ENCODE data around the gene ARHGAP42.

ARHGAP42 gene

DNA sequence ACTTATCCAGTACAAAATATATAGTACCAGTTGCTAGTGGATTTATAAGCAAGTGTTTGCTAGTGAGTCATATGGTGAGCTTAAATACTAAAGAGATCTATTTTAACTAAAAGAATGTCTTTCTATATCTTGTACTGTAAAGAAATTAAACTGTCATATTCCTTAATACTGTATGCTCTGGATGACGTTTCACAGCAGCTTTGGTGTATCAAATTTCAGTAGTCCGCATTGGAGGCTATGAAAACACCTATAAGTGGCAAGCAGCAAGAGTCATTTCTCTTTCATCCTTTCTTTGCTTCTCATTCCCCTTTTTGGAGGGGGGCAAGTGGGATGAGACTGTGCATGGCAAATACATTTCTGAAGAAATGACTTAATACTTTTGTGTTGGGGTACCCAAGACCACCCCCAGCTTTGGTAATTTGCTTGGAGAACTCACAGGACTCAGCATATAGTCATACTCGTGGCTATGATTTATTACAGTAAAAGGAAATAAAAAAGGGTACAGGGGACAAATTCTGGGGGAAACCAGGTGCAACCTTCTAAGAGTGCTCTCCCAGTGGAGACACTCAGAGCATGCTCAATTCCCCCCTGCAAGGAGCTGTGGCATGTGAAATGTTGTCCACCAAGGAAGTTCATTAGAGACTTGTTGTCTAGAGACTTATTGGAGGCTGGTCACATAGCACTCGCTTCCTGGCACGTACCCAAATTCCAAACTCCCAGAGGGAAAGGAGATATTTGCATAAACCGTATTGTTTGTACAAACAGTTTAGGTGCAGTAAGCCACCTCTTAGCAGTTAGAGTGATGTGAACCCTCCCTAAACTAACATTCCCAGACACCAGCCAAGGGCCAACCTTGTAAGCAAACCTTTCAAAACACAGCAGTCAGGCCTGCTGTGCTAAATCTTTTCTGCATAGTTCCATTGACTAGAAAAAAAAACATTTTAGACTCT is 231.7 kb downstream of the ARHGAP42 start:
- DNase-seq (ENCODE audit: low read depth, low spot score) = peak; percentile 95

GRCh38 chr11:100920593-100920992 is 233.5 kb downstream of the ARHGAP42 start:
- no peak for DNase-seq (ENCODE audit: low read depth, low spot score)

DNA sequence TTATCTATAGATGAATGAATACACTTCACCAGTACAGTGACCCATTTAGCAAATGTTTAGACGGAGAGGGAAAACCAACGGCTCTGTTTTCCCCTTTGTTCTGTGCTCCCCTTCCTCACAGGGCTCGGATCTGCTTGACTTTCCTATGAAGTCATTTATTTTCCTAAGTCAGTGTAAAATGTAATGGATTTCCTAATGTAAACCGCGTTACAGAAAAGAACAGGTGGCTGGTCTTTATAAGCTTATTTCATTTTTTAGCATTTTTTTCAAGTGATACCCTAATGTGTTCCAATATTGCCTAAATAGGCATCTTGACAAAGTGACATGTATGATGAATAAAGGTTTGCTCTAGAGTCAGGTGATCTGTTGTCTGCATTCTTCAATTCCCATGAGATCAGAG is 235.0 kb downstream of the ARHGAP42 start:
- DNase-seq (ENCODE audit: low read depth, low spot score) = no peak

DNA sequence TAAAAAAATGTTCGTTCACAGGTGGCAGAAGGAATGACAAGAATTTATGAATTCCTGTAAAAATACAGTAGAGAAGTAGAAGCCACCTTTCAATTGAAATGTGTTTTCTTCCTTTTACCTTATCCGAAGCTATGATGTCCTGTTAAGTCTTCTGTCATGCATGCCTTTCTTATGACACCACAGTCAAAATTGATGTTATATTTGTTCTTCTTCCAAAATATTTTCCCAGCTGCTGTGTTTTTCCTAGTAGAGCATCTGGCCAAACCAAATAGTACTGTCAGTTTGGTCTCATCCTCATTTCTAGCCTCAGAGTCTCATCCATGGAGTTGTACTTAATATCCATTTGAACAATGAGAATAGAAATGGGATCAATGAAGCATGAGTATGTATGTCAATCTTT is 236.5 kb downstream of the ARHGAP42 start:
- DNase-seq (ENCODE audit: low read depth, low spot score) = no peak

DNA sequence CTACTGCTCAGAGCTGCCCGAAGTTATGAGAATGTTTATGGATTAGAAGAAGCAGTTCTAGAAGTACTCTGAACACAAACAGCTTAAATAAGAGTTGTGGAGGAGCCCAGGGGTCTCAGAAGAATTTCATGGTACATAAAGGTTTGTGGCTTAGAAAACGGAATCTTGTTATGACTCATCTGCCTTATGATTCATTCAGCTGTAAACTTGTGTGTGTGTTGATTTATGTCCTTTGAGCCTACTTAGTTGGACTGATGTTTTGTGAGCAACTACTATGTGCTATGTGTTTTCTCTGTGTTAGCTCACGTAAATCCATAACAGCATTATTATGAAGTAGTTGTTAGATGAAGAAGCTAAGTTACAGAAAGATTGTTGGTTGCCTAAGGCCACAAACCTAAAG is 238.8 kb downstream of the ARHGAP42 start:
- DNase-seq (ENCODE audit: low read depth, low spot score) = peak; percentile 66

DNA sequence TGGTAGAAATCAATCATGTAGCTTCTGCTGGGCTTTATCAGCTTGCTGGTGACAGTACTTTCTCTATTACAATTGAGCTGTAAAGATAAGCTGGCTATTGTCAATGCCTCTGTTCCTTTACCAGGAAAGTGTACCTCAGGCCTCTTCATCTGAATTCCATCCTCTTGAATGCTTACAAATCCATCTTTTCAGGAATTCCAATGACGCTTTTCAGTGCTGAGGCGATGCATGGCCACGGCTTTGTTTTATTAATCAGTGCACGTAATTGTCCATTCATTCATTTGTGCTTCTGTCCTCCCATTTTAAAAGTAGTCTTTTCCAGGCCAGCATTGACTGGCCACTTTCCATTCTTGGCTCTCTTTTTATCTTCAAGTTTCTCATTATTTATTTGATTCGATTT is 240.5 kb downstream of the ARHGAP42 start:
- DNase-seq (ENCODE audit: low read depth, low spot score) = peak; percentile 62

GRCh38 chr11:100928426-100928825 is 241.3 kb downstream of the ARHGAP42 start:
- no peak for DNase-seq (ENCODE audit: low read depth, low spot score)

GRCh38 chr11:100929377-100929776 is 242.3 kb downstream of the ARHGAP42 start:
- peak; percentile 41 for DNase-seq (ENCODE audit: low read depth, low spot score)

- peak; percentile 80 for DNase-seq (ENCODE audit: low read depth, low spot score)
These were observed 243.2 kb downstream of the ARHGAP42 start for GRCh38 chr11:100930185-100930778.

- DNase-seq (ENCODE audit: low read depth, low spot score) = peak; percentile 55
These were observed 245.5 kb downstream of the ARHGAP42 start for GRCh38 chr11:100932474-100933100.

GRCh38 chr11:100936781-100937180 is 249.7 kb downstream of the ARHGAP42 start:
- DNase-seq (ENCODE audit: low read depth, low spot score) = no peak

GRCh38 chr11:100939571-100939970 is 252.5 kb downstream of the ARHGAP42 start:
- no peak for DNase-seq (ENCODE audit: low read depth, low spot score)

DNA sequence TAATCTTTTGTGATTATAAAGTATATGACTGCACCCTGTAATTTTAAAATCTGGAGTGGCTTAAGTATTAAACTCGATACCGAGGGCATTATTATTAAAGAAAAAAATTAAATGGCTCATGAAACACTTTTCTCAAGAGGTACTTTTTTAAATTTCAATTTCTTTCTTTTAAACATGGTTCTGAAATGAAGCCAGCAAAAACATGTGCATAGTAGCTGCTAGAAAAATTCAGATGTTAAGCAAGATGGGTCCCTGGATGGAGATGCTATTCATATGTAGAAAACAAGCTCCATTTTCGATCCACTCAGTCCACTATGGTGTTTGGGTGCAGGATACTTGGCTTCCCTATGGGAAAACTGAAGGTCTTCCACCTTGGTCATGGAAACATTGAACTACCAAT is 253.0 kb downstream of the ARHGAP42 start:
- no peak for DNase-seq (ENCODE audit: low read depth, low spot score)

- DNase-seq (ENCODE audit: low read depth, low spot score) = no peak
These were observed 253.9 kb downstream of the ARHGAP42 start for GRCh38 chr11:100941033-100941432.

DNA sequence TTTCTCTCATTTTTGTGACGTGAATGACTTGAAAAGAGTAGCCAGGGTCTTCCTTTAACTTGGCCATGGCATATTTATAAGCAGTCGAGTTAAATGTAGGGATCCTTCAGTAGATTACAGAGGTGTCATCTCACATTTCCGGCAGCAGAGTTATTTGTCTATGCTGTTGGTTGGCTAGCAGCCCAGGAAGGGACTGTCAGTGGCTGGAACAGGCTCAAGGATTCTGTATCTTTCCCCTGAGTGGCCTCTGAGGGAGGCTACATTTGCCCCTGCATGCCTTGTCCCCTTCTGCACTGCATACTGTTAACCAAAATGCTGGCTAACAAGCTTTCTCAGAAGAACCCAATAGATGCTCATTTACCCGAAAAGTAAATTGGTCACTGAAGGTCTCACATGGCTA is 254.9 kb downstream of the ARHGAP42 start:
- DNase-seq (ENCODE audit: low read depth, low spot score) = peak; percentile 15

GRCh38 chr11:100948936-100949335 is 261.8 kb downstream of the ARHGAP42 start:
- no peak for DNase-seq (ENCODE audit: low read depth, low spot score)

DNA sequence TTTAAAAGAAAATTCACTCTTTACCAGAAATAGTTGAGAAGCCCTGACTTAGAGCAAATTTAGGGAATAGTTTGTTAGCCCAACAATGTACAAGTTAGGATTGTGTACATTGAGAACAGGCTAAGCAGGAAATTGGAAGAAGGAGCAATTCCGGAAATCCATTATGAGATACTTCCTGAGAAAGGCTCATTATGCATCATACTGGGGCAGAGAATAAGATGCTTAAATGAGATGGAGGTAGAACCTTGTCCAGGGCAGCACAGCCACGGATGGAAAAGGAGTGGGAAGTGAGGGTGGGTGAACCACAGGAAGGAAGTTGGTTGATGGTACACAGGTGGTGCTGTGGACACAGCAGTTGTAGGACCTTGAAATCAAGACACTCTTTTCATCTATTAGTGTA is 262.4 kb downstream of the ARHGAP42 start:
- DNase-seq (ENCODE audit: low read depth, low spot score) = no peak

GRCh38 chr11:100955318-100955717 is 268.2 kb downstream of the ARHGAP42 start:
- DNase-seq (ENCODE audit: low read depth, low spot score) = no peak

- no peak for DNase-seq (ENCODE audit: low read depth, low spot score)
These were observed 269.3 kb downstream of the ARHGAP42 start for GRCh38 chr11:100956351-100956750.

DNA sequence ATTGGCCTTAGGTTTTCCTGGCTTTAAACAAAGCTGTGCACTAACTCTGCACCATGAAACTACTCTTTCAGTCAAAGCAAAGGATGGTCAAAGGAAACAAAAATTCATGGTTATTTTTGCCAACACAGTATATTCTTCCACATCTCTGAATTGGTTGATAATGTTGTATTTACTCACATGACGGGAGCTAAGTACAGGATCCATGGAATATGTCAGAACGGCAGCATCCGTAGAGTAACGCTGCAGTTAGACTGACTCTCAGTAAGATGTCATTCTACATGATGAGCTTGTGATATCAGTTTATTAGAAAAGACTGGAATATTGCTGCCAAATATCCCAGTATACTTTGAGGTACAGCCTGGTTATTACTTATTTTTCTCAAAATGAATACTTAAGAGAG is 270.4 kb downstream of the ARHGAP42 start:
- no peak for DNase-seq (ENCODE audit: low read depth, low spot score)

GRCh38 chr11:100961633-100962032 is 274.5 kb downstream of the ARHGAP42 start:
- DNase-seq (ENCODE audit: low read depth, low spot score) = no peak

- no peak for DNase-seq (ENCODE audit: low read depth, low spot score)
These were observed 276.3 kb downstream of the ARHGAP42 start for GRCh38 chr11:100963375-100963774.

DNA sequence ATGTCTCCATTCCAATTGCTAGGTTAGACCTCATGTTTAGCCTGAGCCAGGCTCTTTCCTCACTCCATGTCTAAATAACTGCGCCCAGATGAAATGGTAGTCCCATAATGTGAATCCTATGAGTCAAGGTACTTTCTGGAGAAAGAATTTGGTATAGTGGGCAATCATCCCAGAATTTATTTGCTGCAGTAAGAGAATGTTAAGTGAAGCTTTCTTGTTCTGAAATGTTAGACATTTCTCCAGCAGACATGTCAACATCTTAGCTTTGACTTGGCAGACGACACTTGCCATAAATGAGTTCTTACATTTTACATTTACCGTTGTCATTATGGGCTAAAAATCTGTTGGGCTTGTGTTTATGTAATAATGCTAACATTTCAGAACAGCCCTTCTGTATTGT is 277.3 kb downstream of the ARHGAP42 start:
- peak; percentile 64 for DNase-seq (ENCODE audit: low read depth, low spot score)

Data from astrocyte of the hippocampus (primary cell).